GM23248 (cell line): ENCODE results near the gene GALNT1. TPM values are rescaled to one million over a fixed set of nuclear protein-coding genes. Genes with fewer than 3 reads are reported as not detected.
A peak's percentile ranks its signal among the peaks of the same experiment; 100 is the strongest.

Experiments used
- DNase-seq: peaks from one replicate; pipeline ENCODE4 v3.0.0-alpha.2; 2015
- H2AFZ ChIP-seq: fragments of 200-600 bp; sonication (generic); 2 replicates; pipeline ENCODE4 v1.6.1; 2016; ENCODE audit warnings: antibody characterized with exemption
- H3F3A ChIP-seq: fragments of 200-600 bp; sonication (generic); 2 replicates; pipeline ENCODE4 v1.6.1; 2016; ENCODE audit warnings: mild to moderate bottlenecking, antibody characterized with exemption, mixed run types; ENCODE audit not compliant: insufficient read depth
- H3K27ac ChIP-seq: fragments of 200-600 bp; sonication (generic); 2 replicates; pipeline ENCODE4 v1.5.1; 2016; ENCODE audit warnings: mild to moderate bottlenecking
- H3K27me3 ChIP-seq: fragments of 200-600 bp; sonication (generic); replicated peaks from 2 replicates; pipeline ENCODE4 v1.6.1; 2016; ENCODE audit warnings: mild to moderate bottlenecking; ENCODE audit not compliant: insufficient read depth
- H3K36me3 ChIP-seq: fragments of 200-600 bp; sonication (generic); 2 replicates; pipeline ENCODE4 v1.6.1; 2016; ENCODE audit warnings: low read depth, mild to moderate bottlenecking
- H3K4me1 ChIP-seq: fragments of 200-600 bp; sonication (generic); 2 replicates; pipeline ENCODE4 v1.6.1; 2016; ENCODE audit warnings: mild to moderate bottlenecking; ENCODE audit not compliant: insufficient read depth
- H3K4me2 ChIP-seq: fragments of 200-600 bp; sonication (generic); one replicate; pipeline ENCODE4 v1.6.1; 2016; ENCODE audit warnings: mild to moderate bottlenecking; ENCODE audit not compliant: unreplicated experiment
- H3K4me3 ChIP-seq: fragments of 200-600 bp; sonication (generic); 2 replicates; pipeline ENCODE4 v1.5.1; 2016; ENCODE audit warnings: mild to moderate bottlenecking
- H3K79me2 ChIP-seq: fragments of 200-600 bp; sonication (generic); 2 replicates; pipeline ENCODE4 v1.6.1; 2016; ENCODE audit warnings: mild to moderate bottlenecking; ENCODE audit not compliant: insufficient read depth
- H3K9ac ChIP-seq: fragments of 200-600 bp; sonication (generic); 2 replicates; pipeline ENCODE4 v1.6.1; 2016; ENCODE audit warnings: mild to moderate bottlenecking
- H3K9me2 ChIP-seq: fragments of 200-600 bp; sonication (generic); 2 replicates; pipeline ENCODE4 v1.6.1; 2016; ENCODE audit warnings: mixed run types, mild to moderate bottlenecking, moderate library complexity; ENCODE audit not compliant: insufficient read depth
- H3K9me3 ChIP-seq: fragments of 200-600 bp; sonication (generic); one replicate; pipeline ENCODE4 v1.6.1; 2017; ENCODE audit warnings: low read depth
- H4K20me1 ChIP-seq: fragments of 200-600 bp; sonication (generic); 2 replicates; pipeline ENCODE4 v1.6.0; 2016; ENCODE audit not compliant: insufficient read depth
- EZH2 ChIP-seq: fragments of 200-600 bp; sonication (generic); IDR thresholded peaks from 2 replicates; pipeline ENCODE4 v1.6.1; 2018; ENCODE audit warnings: antibody characterized with exemption, mild to moderate bottlenecking; ENCODE audit not compliant: insufficient read depth, poor library complexity, severe bottlenecking
- EZH2phosphoT487 ChIP-seq: fragments of 200-600 bp; sonication (generic); IDR thresholded peaks from 2 replicates; pipeline ENCODE4 v1.6.1; 2018; ENCODE audit warnings: antibody characterized with exemption, moderate library complexity, mild to moderate bottlenecking, low read depth; ENCODE audit not compliant: insufficient read depth
- WGBS, 2 experiments: methylation state at CpG; one replicate each; pipeline ENCODE4 v1.1.6; 2015 to 2017; ENCODE audit warnings: low lambda C conversion rate in 2 of 2, low coverage in 1 of 2; ENCODE audit errors: missing lambda C conversion rate in 2 of 2; 5-methylcytosine and 5-hydroxymethylcytosine counted together
- in situ Hi-C: fragments of 300-500 bp; cut with MboI; formaldehyde crosslinking; loops from 2 replicates; pipeline ENCODE4 v1.15.0; 2020
- polyA plus RNA-seq: library from polyadenylated mRNA; unstranded; fragments of >200 nt; fragmentation: Nextera tagmentation; extraction: Ambion mirVana; gene quantifications from 2 replicates; pipeline ENCODE4 v1.2.1, GENCODE V29; 2016
- total RNA-seq: library from RNA; depleted of rRNA; stranded (reverse); fragments of >200 nt; shearing (Covaris generic); gene quantifications from 2 replicates; pipeline ENCODE4 v1.2.3, GENCODE V29; 2014

GALNT1 gene
- total and polyA plus RNA-seq, 2 experiments from 2014 or later: 10.1 to 68.0 TPM

DNA sequence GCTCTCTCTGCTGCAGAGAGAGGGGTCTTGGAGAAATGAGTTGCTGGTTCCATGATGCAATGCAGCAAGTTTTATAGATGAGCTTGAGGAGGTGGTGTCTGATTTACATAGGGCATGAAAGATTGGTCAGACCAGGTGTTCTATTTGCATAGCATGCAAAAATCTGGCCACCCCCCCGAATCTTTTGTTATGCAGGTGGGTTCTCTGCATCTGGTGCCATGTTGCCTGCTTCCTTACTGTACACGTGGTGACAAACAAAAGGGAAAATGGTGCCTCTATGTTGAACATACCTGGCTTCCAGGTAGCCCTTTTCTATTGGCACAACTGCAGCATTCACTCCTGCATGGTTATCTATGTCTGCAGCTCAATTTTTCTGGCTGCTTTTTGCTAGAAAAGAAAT is 169.4 kb downstream of the GALNT1 start:
- H3K9me2 ChIP-seq: no peaks in the 10 kb centered on the region
- H3K9me3 ChIP-seq: no peaks in the 10 kb centered on the region
- H3K27me3 ChIP-seq: peaks cover 27% of the 10 kb centered on the region
- TF ChIP-seq EZH2 (no peak), EZH2phosphoT487 (no peak)
- H3K36me3 ChIP-seq: no peaks in the 10 kb centered on the region
- no peaks in the 10 kb centered on the region; the same call in 1 of the 2 replicates for H3K4me1 ChIP-seq
- H2AFZ ChIP-seq: no peak overlapping the region
- no peaks in the 10 kb centered on the region for H4K20me1 ChIP-seq
- DNase-seq: no peak
- no peak overlapping the region for H3K27ac ChIP-seq
- H3K4me3 ChIP-seq: no peak overlapping the region
- no peak overlapping the region for H3K9ac ChIP-seq
- in situ Hi-C loops: loop anchor here (10.0 kb wide), 2 partner anchors 204 to 524 kb away; no protein-coding TSS in a partner anchor
- no peaks in the 10 kb centered on the region for H3K79me2 ChIP-seq
- H3K4me2 ChIP-seq: no peak overlapping the region
- 15 to 16% methylated on average over 2 of the region's 2 CpGs for WGBS, 2 experiments
- H3F3A ChIP-seq: no peaks in the 10 kb centered on the region

DNA sequence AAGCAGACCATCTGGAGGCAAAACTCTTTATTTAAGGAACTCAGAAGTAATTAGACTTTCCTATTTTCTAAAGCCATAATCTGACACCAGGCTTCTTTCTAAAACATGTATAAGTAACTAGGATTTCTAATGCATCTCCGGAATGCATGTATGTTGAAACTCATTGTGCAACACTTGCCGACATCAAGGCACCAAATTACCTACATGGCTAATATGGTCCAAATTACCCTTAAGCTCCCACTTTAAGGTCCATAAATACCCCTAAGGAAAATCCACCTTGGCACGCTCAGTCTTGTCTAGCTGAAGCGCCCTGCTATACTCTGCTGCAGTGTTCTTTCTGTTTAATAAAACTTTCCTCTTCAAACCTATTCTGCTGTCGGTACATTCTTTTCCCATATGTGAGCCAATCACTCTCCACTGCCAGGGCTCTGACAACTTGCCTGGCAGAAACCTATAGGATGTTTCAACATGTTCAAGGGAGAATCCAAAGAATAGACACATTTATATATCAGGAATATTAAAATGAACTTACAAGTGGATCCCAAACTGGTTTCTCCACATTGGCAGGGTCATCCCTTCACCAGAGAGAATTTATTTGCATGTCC is 171.9 kb downstream of the GALNT1 start:
- in situ Hi-C loops: loop anchor here (10.0 kb wide), 2 partner anchors 201 to 521 kb away; no protein-coding TSS in a partner anchor
- Histone ChIP-seq H3K36me3 (no peaks in the 10 kb centered on the region), H3F3A (no peaks in the 10 kb centered on the region), H3K4me3 (no peak overlapping the region), H3K9ac (no peak overlapping the region), H3K27ac (no peak overlapping the region), H3K79me2 (no peaks in the 10 kb centered on the region), H3K27me3 (peaks cover 21% of the 10 kb centered on the region), H4K20me1 (no peaks in the 10 kb centered on the region), H3K9me3 (no peaks in the 10 kb centered on the region), H3K9me2 (no peaks in the 10 kb centered on the region), H3K4me2 (no peak overlapping the region), H2AFZ (no peak overlapping the region), H3K4me1 (no peaks in the 10 kb centered on the region; the same call in 1 of the 2 replicates)
- no peak for TF ChIP-seq EZH2
- peak; percentile 13 for DNase-seq
- WGBS, 2 experiments: 33 to 34% methylated on average over 5 of the region's 5 CpGs

DNA sequence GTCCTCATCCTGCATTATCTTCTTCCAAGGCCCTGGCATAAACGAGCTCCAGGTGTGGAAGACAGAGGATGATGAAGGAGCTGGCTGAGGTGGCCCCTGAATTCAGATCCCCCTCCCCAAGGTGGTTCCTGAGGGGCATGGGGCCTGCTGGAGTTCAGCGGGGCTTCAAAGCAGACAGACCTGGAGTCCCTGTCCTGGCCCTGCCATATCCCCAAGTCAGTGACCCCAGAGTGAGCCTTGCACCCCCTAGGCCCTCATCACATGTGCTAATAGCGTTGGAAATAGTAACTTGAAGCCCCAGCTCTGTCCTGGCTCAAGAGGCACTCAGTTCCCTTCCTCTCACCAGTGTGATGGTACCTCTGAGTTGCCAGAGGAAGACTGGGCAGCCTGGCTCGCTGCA is 172.9 kb downstream of the GALNT1 start:
- WGBS, 2 experiments: 21 to 22% methylated on average over 4 of the region's 4 CpGs
- no peaks in the 10 kb centered on the region for H3K79me2 ChIP-seq
- H3K9ac ChIP-seq: no peak overlapping the region
- no peak overlapping the region for H2AFZ ChIP-seq
- no peak overlapping the region for H3K4me2 ChIP-seq
- no peaks in the 10 kb centered on the region; the same call in 1 of the 2 replicates for H3K4me1 ChIP-seq
- in situ Hi-C loops: loop anchor here (10.0 kb wide), 2 partner anchors 200 to 520 kb away; no protein-coding TSS in a partner anchor
- no peaks in the 10 kb centered on the region for H4K20me1 ChIP-seq
- no peak overlapping the region for H3K27ac ChIP-seq
- no peaks in the 10 kb centered on the region for H3F3A ChIP-seq
- peaks cover 21% of the 10 kb centered on the region for H3K27me3 ChIP-seq
- no peak for DNase-seq
- H3K36me3 ChIP-seq: no peaks in the 10 kb centered on the region
- TF ChIP-seq EZH2 (no peak), EZH2phosphoT487 (no peak)
- no peak overlapping the region for H3K4me3 ChIP-seq
- no peaks in the 10 kb centered on the region for H3K9me3 ChIP-seq
- no peaks in the 10 kb centered on the region for H3K9me2 ChIP-seq

DNA sequence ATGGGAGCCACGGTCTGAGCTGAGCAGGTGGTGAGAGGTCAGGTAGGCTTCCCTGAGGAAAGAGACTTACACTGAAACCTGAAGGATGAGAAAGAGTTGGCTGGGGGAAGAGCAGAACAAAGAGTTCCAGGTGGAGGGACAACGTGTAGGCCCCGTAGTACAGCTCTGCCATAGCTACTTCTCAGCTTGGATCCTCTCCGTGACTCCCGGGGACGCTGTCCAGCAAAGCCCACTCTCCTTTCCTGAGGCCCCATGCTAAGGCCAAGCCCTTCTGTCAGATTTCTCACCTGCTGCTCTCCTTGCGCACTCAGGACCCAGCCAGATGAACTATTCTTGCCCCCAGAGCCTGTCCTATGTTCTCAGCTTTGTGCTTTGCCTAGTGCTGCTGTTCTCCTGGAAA is 173.8 kb downstream of the GALNT1 start:
- TF ChIP-seq EZH2: no peak
- TF ChIP-seq EZH2phosphoT487: no peak
- in situ Hi-C loops: loop anchor here (10.0 kb wide), 2 partner anchors 199 to 519 kb away; no protein-coding TSS in a partner anchor
- WGBS, 2 experiments: 70 to 85% methylated on average over 6 to 7 of the region's 7 CpGs
- H4K20me1 ChIP-seq: no peaks in the 10 kb centered on the region
- no peaks in the 10 kb centered on the region for H3K79me2 ChIP-seq
- no peak overlapping the region for H3K4me2 ChIP-seq
- H3K27ac ChIP-seq: no peak overlapping the region
- no peak overlapping the region for H3K4me3 ChIP-seq
- H3K36me3 ChIP-seq: no peaks in the 10 kb centered on the region
- no peaks in the 10 kb centered on the region; the same call in 1 of the 2 replicates for H3K4me1 ChIP-seq
- H3K9me3 ChIP-seq: no peaks in the 10 kb centered on the region
- H3F3A ChIP-seq: no peaks in the 10 kb centered on the region
- H3K9ac ChIP-seq: no peak overlapping the region
- DNase-seq: no peak
- H3K9me2 ChIP-seq: no peaks in the 10 kb centered on the region
- H3K27me3 ChIP-seq: peaks cover 21% of the 10 kb centered on the region
- no peak overlapping the region for H2AFZ ChIP-seq
